Activated CD8-positive, alpha-beta memory T cell treated with anti-CD3 and anti-CD28 coated beads for 4 hours (primary cell): ENCODE measurements around the gene COQ9.

Experiments used
- DNase-seq, 2 donors: peaks; one replicate each; pipeline ENCODE4 v3.0.0-alpha.2; 2020; ENCODE audit warnings: low read depth in 2 of 2

COQ9 gene

DNA sequence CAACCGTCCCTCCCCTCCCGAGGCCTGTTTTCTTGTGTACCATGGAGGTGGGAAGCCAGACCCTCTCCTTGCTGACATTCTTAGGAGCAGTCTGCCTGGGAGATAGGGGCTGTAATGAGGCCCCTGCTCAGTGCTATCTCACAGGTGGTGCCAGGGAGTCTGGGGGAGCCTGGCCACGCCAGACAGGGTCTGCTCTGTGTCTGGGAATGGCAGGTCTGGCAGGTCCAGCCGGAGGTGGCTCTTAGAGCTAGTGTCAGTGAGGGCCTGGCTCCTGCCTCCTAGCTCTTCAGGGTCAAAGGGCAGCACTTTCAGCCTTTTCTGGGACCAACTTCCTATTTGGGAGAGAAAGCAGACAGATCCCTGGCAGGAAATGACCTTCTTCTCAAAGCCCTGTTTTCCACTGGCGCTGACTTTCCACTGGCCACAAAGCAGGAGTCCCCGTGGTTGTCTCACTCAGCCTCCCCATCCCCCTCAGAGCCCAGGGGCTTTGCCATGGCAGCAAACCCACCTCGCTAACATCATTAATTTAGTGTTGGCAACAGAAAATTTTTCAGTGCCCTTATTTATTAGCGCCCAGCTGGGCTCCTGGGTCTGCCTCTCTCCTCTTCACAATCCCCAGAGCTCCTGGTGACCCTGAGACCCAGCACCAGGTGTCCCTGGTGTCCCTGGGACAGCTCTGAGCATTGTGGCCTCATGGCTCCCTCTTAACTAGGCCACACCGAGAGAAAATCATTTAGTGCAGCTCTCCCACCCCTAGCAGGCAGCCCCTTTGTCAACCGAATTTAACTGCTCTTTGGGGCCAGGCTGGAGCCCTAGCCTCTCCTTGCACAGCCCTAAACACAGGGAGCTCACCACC is 63.0 kb downstream of the COQ9 start:
- DNase-seq: no peak
